Measurements from ENCODE around the gene GLOD5.

GRCh38 chrX:48787505-48788443 is 26.2 kb downstream of the GLOD5 start:
- TF ChIP-seq CTCF (IDR thresholded peaks at IDR 0.05; ENCODE audit: poor library complexity, severe bottlenecking) = no peak
- TF ChIP-seq TAF1 (IDR thresholded peaks at IDR 0.05; ENCODE audit: low read depth) = no peak
- no peak for TF ChIP-seq RAD21 (conservative IDR thresholded peaks at IDR 0.05)
- no peak for TF ChIP-seq EP300 (conservative IDR thresholded peaks at IDR 0.05; ENCODE audit: poor library complexity, severe bottlenecking)
- TF ChIP-seq EZH2 (IDR thresholded peaks at IDR 0.05; ENCODE audit: borderline replicate concordance, insufficient read depth, low read length, poor library complexity, severe bottlenecking) = no peak
- no peak for TF ChIP-seq SMC3 (conservative IDR thresholded peaks at IDR 0.05; ENCODE audit: poor library complexity)
- no peak for TF ChIP-seq MXI1 (conservative IDR thresholded peaks at IDR 0.05; ENCODE audit: poor library complexity, severe bottlenecking)

All from neural cell (in vitro differentiated cells).